GM19455 (cell line): ENCODE results near the gene ATP9B.

Source experiments
- ATAC-seq: cut with Tn5 transposase; IDR thresholded peaks from one replicate; pipeline ENCODE4 v1.9.1; 2021; ENCODE audit not compliant: unreplicated experiment

Gene ATP9B

DNA sequence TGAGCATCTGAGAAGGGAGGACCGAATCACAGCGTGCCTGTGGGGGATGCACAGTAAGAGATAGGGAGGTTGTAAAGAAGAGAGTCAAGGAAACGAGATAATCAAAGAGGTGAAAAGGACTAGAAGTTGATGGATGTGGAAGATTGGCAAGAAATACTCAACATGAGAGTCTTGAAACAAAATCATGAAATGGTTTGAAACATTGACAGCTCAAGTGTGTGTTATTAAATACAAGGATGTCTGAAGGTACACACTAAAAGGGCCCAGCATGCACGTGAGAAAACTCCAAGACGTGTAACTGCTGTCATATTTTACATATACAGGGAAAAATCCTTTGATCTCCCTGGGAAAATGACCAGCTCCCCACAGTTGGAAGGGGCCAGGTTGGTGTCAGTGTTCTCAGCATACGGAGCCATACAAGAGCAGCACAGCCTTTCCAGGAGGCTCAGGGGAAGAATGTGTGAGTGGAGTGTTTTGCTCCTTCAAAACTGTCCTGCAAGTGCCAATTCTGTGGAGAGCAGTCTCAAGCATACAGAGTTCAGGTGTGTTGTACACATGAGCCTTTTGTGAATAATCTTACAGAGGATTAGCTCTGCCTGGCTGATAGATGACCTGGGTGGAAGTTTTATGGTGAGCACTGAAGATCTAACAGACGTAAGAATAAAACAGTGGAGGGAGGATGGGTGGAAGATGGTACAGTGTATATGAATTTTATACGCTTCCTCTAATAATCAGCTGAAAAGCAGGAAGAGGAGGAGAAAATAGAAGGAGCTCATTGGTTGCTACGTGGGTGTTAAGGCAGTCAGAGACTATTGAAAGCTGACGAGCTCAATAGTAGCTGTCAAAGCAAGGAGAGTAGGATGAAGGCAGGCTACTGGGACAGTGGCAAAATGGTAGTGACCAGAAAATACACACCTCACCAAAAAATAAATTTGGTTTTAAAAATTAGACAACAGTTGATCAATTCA, 126.8 kb downstream of the ATP9B start:
- ATAC-seq: no peak

- ATAC-seq: no peak
These were observed 128.3 kb downstream of the ATP9B start for GRCh38 chr18:79197531-79197930.

DNA sequence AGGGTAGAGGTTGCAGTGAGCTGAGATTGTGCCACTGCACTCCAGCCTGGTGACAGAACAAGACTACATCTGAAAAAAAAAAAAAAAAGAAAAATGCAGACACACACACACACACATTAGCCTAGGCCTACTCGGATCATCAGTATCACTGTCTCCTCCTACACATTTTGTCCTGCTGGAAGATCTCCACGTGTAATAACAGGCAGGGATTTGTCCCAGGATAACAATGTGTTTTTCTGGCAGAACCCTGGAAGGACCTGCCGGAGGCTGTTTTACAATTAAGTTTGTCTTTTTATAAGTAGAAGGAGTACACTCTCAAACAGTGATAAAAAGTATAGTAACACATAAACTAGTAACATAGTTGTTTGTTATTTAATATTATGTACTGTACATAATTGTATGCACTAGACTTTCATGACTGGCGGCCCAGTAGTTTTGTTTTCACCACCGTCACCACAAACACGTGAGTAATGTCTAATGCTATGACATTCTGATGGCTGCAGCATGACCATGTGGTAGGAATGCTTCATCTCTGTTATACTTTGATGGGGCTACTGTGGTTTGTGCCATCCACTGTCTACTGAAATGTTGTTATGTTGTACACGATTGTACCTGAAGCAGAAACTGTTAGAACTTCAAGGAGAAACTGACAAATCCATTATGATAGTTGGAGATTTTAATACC, 130.6 kb downstream of the ATP9B start:
- no peak for ATAC-seq

DNA sequence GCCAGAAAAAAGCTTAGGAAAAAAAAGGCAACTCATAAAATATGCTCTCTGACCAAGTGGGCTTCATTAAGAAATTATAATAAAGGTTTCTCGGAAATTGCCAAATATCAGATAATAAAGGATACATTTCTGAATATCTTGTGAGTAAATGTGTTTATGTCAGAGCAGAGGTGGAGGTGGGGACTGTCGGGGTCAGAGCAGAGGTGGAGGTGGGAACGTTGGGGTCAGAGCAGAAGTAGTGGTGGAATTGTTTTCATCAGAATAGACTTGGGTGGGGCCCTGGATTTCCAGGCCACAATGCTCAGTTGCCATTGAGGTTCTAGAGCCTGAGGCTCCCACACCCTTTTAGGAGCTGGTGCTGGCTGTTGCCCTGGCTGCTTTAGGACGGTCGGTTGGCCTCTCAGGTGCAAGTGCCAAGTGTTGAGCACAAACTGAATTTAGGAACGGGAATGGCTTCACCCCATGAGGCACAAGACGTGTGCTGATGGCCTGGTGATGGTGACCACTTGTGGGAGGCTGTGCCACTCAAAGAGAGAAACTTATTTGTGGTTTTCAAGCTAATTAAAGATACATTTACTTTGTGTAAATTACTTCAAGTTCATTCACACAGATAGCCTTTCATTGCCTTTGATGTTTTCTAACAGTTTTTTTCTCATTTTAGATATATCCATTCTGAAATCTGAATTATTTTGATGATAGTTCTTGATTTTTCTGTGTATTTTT, 131.5 kb downstream of the ATP9B start:
- ATAC-seq: no peak

GRCh38 chr18:79203017-79203605, 133.9 kb downstream of the ATP9B start:
- ATAC-seq: no peak

DNA sequence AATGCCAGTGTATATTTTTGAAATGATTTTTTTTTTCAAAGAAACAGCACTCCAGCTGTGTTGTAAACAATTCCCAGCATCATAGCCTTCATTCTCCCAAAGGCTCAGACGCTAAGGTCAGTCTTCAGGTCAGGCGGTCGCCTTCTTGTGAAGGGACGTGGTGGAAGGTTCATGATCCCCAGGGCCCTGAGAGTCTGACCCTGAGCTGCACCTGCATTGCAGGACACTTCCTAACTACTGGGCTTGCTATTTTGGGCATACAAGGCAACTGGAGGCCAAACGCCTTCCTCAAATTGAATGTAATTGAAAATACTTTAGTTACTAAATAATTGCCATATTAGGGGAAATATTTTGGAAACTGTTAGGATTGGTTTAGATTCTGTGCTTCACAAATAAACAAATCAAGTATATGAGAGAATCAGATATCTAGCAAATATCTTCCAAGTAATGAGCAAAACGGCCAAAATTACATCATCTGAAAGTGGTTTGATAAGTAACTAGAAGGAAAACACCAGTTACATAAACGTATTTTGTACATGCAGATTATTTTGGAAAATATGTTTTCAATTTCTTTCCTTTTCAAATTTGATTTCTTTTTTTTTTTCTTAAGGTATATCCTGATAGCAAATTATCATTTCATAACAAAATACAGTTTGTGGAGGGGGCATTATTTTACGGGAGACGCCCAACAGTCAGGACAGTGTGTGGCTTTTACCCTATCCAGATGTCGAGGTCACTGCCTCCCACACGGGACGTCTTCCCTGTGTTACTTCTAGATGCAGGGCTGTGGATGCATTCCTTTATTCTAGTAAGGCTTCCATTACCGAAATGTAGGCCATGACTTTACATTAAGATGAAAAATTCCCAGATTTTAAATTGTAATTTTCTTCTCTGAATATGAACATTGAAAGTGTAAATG, 136.0 kb downstream of the ATP9B start:
- ATAC-seq: no peak

- ATAC-seq: no peak
These were observed 137.2 kb downstream of the ATP9B start for GRCh38 chr18:79206444-79206843.

DNA sequence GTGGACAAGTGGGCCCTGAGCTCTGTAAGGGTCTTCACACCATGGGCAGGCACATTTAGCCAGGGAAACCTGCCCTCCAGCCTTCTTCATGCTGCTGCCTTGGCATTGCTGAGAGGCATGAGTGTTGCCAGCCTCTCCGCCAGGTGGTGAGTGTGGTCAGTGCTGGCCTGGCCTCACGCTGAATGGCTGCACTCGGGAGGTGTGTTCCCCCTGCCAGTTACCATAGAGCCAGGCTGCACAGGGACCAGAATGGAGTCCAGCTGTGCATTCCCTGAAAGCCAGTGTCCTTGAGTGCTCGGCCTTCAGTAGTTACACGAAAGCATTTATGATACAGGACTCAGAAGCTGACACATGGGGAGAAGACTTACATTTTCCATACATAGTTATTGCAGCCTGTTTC, 139.7 kb downstream of the ATP9B start:
- ATAC-seq: no peak

DNA sequence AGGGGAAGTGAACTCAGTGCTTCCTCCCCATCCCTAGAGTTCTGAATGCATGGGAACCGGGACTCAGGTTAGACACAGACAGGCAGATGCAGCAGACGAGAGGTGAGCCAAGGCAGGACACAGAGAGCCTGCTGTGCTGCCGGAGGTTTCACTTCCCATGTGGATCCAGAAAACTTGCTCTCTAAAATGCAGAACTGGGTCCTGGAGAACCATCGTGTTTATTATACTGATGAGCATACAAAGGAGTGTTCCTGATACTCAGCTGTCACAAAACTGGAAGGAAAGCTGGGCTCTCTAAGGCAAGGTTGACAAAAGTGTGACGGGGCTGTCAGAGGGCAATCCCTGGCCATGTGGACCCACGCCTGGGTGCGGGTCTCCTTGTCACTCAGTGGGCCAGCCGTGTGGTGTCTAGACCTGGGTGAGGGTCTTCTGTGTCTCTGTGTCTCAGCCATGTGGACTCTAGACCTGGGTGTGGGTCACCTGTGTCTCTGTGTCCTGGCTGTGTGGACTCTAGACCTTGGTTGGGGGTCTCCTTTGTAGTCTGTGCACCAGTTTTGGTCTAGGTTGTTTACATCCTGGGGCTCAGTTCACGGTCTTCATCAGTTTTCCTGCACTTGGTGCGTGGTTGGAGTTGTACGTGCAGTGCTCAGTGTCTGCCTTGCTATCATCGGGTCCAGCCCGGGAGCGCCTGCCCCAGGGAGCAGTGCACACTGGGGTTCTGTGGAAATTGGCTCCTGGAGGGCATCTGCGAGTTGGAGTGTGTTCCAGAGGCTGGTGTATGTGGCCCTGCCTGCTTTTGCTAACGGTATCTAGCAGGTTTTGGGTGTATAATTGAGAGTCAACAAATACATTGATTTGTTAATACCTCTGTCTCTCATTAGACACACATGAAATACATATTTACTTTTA, 141.1 kb downstream of the ATP9B start:
- ATAC-seq: no peak

DNA sequence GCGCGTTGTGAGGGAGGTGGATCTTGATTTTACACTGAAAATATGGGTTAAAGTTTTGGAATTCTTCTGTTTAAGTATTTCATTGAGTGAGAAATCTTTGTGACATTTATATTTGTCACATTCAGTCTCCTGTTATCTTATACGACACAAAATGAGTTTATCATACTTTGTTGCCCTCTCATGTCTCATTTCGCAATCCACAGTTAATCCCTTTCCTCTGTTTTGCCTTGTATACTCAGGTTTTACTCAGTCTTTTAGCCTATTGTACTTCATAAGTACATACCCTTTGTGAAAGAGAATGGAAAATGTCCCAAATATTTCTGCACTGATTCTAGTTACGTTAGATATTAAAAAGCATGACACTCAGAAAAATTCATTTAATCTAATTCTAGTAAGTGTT, 142.7 kb downstream of the ATP9B start:
- ATAC-seq: no peak

GRCh38 chr18:79214056-79214455, 144.9 kb downstream of the ATP9B start:
- ATAC-seq: no peak

DNA sequence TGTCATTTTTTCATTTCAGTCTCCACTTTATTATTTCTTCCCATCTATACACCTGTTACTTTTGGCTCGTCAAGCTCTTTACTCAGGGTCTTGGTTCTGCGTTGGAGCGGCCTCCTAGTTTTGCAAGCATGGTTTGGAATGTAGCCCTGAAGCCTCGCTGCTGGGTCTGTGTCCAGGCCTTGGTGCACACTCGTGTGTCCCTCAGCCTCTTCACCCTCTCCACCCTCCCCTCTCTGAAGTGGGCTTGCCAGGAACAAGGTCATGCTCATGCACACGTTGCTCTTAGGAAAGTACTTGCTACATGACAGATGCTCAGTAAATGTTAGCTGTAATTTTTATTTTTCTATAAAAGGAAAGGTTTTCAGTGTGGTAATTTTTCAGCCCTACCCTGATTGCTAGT, 147.0 kb downstream of the ATP9B start:
- no peak for ATAC-seq

GRCh38 chr18:79217979-79218604, 148.9 kb downstream of the ATP9B start:
- no peak for ATAC-seq

GRCh38 chr18:79218605-79219190, 149.5 kb downstream of the ATP9B start:
- no peak for ATAC-seq

DNA sequence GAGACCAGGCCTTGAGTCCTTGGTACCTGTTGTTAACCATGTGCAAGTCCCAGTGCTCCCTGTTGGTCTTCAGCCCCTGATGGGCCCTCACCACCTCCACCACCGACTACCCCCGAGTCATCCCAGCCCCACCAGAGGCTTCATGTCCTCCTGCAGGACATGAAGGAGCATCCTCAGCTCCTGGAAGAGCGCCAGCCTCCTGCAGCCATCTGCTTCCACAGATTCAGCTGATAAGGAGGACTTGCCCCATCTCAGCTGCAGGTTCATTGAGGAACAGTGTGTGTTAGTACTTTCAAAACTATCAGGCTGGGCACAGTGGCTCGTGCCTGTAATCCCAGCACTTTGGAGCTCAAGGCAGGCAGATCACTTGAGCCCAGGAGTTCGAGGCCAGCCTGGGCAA, 151.9 kb downstream of the ATP9B start:
- ATAC-seq: no peak

GRCh38 chr18:79222790-79223189, 153.6 kb downstream of the ATP9B start:
- no peak for ATAC-seq

DNA sequence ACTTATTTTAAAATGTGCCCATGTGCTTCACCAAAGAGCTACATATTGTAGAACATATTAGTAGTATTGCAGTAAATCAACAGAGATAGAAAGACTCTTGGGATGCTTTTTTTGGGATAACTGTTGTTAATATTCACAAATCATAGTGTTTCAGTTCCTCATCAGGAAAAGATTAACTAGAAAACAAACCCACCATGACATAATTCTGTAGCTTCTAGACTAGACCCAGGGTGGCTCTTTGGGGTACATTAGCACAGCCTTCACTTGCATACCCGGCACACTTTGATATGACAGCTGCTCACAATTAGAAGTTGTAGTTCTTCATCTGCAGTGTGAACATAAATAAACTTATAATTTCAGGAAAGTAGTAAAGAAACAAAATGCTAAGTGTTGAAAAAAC, 154.2 kb downstream of the ATP9B start:
- no peak for ATAC-seq

DNA sequence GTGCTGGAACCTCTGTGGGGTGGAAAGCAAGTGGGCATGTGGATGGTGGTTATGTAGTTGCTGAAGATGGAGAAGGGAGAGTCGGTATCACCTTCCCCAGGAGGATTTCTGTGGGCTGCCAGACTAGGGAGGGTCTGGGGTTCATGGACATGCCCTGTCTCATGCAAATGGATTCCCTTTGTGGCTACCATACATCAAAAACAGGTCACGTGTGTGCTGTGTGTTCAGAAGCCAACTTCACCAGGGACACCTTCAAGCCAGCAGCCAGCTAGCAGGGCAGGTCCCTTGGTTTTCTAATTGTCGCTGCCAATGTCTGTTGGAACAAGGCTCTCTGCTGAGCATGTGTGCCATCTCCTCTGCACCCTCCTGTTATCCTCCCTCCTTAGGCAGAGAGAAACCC, 155.2 kb downstream of the ATP9B start:
- ATAC-seq: no peak
